Fibroblast of lung (primary cell): Measurements from ENCODE around the gene CLEC4G. TPM values are rescaled to one million over a fixed set of nuclear protein-coding genes. Genes with fewer than 3 reads are reported as not detected.
"Not testable (repeated sequence)": the region's sequence is repeated elsewhere in the genome, so short reads cannot be mapped to it uniquely, and the experiment has no call there.

Source experiments
- DNase-seq, 2 donors: peaks; one replicate each; pipeline versions ENCODE4 v3.0.0 to v3.0.0-alpha.2; 2010; ENCODE audit warnings: low read depth in 2 of 2
- H2AFZ ChIP-seq: 2 replicates; pipeline ENCODE4 v1.5.1; 2012; ENCODE audit warnings: low read length, control low read depth, inconsistent platforms
- H3K27ac ChIP-seq: 2 replicates; pipeline ENCODE4 v1.5.1; 2011; ENCODE audit warnings: low read length, control low read depth; ENCODE audit not compliant: insufficient read depth
- H3K27me3 ChIP-seq: 2 replicates; pipeline ENCODE4 v1.5.1; 2011; ENCODE audit warnings: mild to moderate bottlenecking, low read length; ENCODE audit not compliant: control insufficient read depth, insufficient read depth
- H3K36me3 ChIP-seq: 2 replicates; pipeline ENCODE4 v1.5.1; 2011; ENCODE audit warnings: low read length; ENCODE audit not compliant: control insufficient read depth, insufficient read depth
- H3K4me1 ChIP-seq: 2 replicates; pipeline ENCODE4 v1.5.1; 2011; ENCODE audit warnings: low read length; ENCODE audit not compliant: control insufficient read depth, insufficient read depth; ENCODE audit errors: extremely low read depth
- H3K4me2 ChIP-seq: 2 replicates; pipeline ENCODE4 v1.5.1; 2011; ENCODE audit warnings: low read length, control low read depth; ENCODE audit not compliant: insufficient read depth; ENCODE audit errors: extremely low read depth
- H3K4me3 ChIP-seq, 4 experiments: fragments of 200-600 bp in 1 of 4; sonication (generic) in 1 of 4; replicated peaks in 1 of 4; 2 replicates each; pipeline ENCODE4 v1.5.1; 2011 to 2016; ENCODE audit warnings: low read length in 4 of 4, low read depth in 3 of 4, mild to moderate bottlenecking in 3 of 4, control low read depth in 2 of 4, inconsistent platforms in 1 of 4, mixed read lengths in 1 of 4; ENCODE audit not compliant: insufficient read depth in 1 of 4; ENCODE audit errors: control extremely low read depth in 1 of 4
- H3K79me2 ChIP-seq: 2 replicates; pipeline ENCODE4 v1.5.1; 2012; ENCODE audit warnings: mild to moderate bottlenecking, low read length, inconsistent platforms; ENCODE audit not compliant: control insufficient read depth, insufficient read depth
- H3K9ac ChIP-seq: 2 replicates; pipeline ENCODE4 v1.5.1; 2011; ENCODE audit warnings: mild to moderate bottlenecking, low read length, control low read depth; ENCODE audit not compliant: insufficient read depth
- H3K9me3 ChIP-seq: 2 replicates; pipeline ENCODE4 v1.5.1; 2012; ENCODE audit warnings: low read depth, low read length; ENCODE audit not compliant: control insufficient read depth, insufficient read depth
- H4K20me1 ChIP-seq: 2 replicates; pipeline ENCODE4 v1.5.1; 2011; ENCODE audit warnings: low read length; ENCODE audit not compliant: control insufficient read depth, insufficient read depth; ENCODE audit errors: extremely low read depth
- EZH2 ChIP-seq: IDR thresholded peaks from 2 replicates; pipeline ENCODE4 v1.5.1; 2012; ENCODE audit warnings: low read length, control low read depth, mild to moderate bottlenecking; ENCODE audit errors: missing control alignments
- polyA plus RNA-seq, 2 donors: library from polyadenylated mRNA; depleted of rRNA in 1 of 2; stranded (reverse) in 1 of 2; unstranded in 1 of 2; fragments of >200 nt; gene quantifications; 2 replicates each; pipeline ENCODE4 v1.2.1, GENCODE V29; 2011 to 2012; ENCODE audit warnings: missing spikeins in 1 of 2
- total RNA-seq: library from RNA; depleted of rRNA; stranded (reverse); fragments of >200 nt; gene quantifications from 2 replicates; pipeline ENCODE4 v1.2.1, GENCODE V29; 2014
- TF ChIP-seq, protein P1 (sequence below), 2 donors: IDR thresholded peaks in 1 of 2; conservative IDR thresholded peaks in 1 of 2; 1 replicate in 1 of 2; 2 replicates in 1 of 2; pipeline ENCODE4 v1.5.1; 2011 to 2012; ENCODE audit warnings: low read length in 2 of 2, control low read depth in 1 of 2, inconsistent platforms in 1 of 2, low read depth in 1 of 2, mild to moderate bottlenecking in 1 of 2

CLEC4G gene
- total and polyA plus RNA-seq, 2 donors (not counting 1 experiment from before 2014, with no cell fraction given): not detected

DNA sequence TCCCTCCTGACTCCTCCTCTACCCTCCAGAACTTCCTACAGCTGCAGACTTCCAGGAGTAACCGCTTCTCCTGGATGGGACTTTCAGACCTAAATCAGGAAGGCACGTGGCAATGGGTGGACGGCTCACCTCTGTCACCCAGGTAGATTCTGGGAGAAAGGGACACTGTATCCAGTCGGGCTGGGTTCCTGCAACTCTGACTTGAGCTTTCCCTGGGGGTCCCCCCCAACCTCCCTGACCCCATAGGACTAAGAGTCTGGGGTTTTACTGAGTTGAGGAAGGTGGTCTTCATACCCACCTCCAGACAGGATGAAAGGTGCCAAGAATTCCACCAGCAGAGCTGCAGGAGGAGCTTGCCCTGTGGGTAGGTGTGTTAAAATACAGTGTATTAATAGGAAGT lies 35.6 kb upstream of the CLEC4G start:
- Histone ChIP-seq H3K4me2 (no peak overlapping the region), H3K27me3 (no peaks in the 10 kb centered on the region), H3K36me3 (no peaks in the 10 kb centered on the region), H3K9me3 (no peaks in the 10 kb centered on the region), H3K4me1 (no peaks in the 10 kb centered on the region), H3K27ac (no peak overlapping the region), H3K9ac (no peak overlapping the region), H3K4me3 (no peak overlapping the region), H4K20me1 (no peaks in the 10 kb centered on the region), H3K79me2 (no peaks in the 10 kb centered on the region), H2AFZ (no peak overlapping the region)
- DNase-seq: no peak
- TF ChIP-seq EZH2: no peak
- TF ChIP-seq, protein P1, sequence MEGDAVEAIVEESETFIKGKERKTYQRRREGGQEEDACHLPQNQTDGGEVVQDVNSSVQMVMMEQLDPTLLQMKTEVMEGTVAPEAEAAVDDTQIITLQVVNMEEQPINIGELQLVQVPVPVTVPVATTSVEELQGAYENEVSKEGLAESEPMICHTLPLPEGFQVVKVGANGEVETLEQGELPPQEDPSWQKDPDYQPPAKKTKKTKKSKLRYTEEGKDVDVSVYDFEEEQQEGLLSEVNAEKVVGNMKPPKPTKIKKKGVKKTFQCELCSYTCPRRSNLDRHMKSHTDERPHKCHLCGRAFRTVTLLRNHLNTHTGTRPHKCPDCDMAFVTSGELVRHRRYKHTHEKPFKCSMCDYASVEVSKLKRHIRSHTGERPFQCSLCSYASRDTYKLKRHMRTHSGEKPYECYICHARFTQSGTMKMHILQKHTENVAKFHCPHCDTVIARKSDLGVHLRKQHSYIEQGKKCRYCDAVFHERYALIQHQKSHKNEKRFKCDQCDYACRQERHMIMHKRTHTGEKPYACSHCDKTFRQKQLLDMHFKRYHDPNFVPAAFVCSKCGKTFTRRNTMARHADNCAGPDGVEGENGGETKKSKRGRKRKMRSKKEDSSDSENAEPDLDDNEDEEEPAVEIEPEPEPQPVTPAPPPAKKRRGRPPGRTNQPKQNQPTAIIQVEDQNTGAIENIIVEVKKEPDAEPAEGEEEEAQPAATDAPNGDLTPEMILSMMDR (conservative IDR thresholded peaks at IDR 0.05 in 1 of 2, IDR thresholded peaks at IDR 0.05 in 1 of 2; ENCODE audit: low read depth in 1 of 2, low read length in 2 of 2): no peak

DNA sequence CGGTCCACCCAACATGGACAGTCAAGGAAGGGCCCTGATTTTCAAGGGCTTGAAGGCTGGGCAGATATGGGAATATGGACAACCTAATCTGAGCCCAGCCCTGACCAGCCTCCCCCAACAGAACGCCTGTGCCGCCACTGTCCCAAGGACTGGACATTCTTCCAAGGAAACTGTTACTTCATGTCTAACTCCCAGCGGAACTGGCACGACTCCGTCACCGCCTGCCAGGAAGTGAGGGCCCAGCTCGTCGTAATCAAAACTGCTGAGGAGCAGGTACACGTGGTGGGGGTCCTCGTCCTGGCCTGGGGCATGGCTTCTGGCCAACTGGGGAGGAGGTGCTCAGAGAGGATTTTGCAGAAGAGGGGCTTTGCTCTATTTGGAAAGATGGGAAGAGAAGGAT lies 34.6 kb upstream of the CLEC4G start:
- Histone ChIP-seq H3K9me3 (no peaks in the 10 kb centered on the region), H4K20me1 (no peaks in the 10 kb centered on the region), H3K27ac (no peak overlapping the region), H3K4me3 (no peak overlapping the region), H3K36me3 (no peaks in the 10 kb centered on the region), H3K4me2 (no peak overlapping the region), H3K4me1 (no peaks in the 10 kb centered on the region), H3K27me3 (no peaks in the 10 kb centered on the region), H3K9ac (no peak overlapping the region), H2AFZ (no peak overlapping the region), H3K79me2 (no peaks in the 10 kb centered on the region)
- no peak for TF ChIP-seq EZH2
- TF ChIP-seq, protein P1 (conservative IDR thresholded peaks at IDR 0.05 in 1 of 2, IDR thresholded peaks at IDR 0.05 in 1 of 2; ENCODE audit: low read depth in 1 of 2, low read length in 2 of 2): no peak
- no peak for DNase-seq

DNA sequence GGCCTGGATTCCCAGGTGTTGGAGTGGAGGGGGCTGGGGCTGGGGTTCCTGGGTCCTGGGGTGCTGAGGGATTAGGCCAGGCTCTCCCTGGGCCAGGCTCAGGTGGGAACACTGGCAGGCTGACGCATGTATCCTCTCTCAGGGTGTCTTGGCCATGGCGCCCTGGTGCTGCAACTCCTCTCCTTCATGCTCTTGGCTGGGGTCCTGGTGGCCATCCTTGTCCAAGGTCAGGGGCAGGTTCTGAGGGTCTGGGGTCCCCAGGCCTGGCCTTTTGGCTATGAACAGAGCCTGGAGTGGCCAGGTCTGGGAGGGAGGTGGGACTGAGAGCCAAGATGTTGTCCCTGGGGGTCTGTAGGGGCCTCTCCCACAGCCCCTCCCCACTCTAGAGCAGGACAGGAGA lies 33.1 kb upstream of the CLEC4G start:
- not testable (repeated sequence) for H4K20me1 ChIP-seq, H3K27ac ChIP-seq, H3K4me1 ChIP-seq

DNA sequence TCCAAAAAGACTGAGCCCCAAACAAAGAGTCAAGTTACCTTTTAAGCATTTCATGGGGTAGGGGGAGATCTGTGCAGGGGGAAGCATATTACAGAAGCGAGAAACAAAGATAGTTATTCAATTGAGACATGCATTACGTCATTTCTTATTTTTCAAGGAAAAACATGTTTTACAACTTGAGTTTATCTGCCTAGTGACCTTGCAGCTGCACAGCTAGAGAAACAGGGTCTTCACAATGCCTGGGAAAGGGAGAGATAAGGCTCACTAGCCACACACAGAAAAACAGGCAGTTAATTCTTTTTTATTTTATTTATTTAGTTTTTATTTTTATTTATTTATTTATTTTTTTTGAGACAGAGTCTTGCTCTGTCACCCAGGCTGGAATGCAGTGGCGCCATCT lies 32.2 kb upstream of the CLEC4G start:
- not testable (repeated sequence) for H4K20me1 ChIP-seq, H3K79me2 ChIP-seq, H3K9me3 ChIP-seq, H3K36me3 ChIP-seq, H3K4me2 ChIP-seq, H3K9ac ChIP-seq, H3K4me1 ChIP-seq, DNase-seq, H3K27me3 ChIP-seq, H3K27ac ChIP-seq, H3K4me3 ChIP-seq, H2AFZ ChIP-seq

More for the DNA sequence above, 33.1 kb upstream of the CLEC4G start:
- not testable (repeated sequence) for H3K9ac ChIP-seq, H3K9me3 ChIP-seq, H3K36me3 ChIP-seq, H3K79me2 ChIP-seq, H2AFZ ChIP-seq, H3K4me2 ChIP-seq, DNase-seq, H3K27me3 ChIP-seq, H3K4me3 ChIP-seq
